Suppressor macrophage (primary cell): ENCODE measurements around the gene GSE1.

ENCODE experiments used
- DNase-seq, 4 experiments: peaks; one replicate each; pipeline ENCODE4 v3.0.0-alpha.2; 2020 to 2022

The GSE1 gene

DNA sequence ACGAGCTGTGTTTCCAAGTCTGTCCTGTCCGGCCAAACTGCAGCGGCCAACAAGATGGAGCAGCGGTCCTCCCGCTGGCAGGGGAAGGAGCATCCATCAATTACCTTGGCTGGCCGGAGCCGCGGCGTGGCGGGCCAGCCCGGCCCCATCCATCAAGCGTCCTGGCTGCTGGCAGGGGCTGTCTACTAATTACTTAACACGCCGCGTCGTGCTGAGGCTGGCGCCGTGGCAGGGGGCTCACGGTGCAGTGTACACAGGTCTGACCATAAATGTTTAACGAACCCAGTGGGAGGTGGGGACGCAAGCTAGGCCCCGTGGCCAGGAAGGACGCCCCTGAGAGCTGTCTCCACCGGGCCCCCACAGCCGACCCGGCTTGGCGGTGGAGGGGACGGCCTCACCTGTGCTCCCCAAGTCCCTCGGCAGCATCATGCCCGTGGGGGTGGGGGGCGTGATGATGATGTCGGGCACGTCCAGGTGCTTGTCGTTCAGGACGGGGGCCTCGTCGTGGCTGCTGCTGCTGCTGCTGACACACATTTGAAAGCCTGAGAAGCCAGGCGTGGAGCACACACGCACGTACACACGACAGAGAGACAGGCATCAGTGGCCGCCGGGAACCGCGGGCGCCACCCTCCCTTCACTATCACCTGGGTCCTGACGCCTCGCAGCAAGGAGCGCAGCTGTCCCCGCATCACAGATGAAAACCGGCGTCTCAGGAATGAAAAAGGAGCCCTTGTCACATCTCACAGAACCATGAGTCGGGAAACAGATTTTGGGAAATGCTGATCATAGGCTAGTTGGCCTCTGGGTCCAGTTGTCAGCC, 96.9 kb downstream of the GSE1 start:
- DNase-seq, result no peak

- no peak for DNase-seq
Observed at GRCh38 chr16:85710732-85711131, 97.6 kb downstream of the GSE1 start.

GRCh38 chr16:85711982-85712587, 99.0 kb downstream of the GSE1 start:
- peak in 3 of 4 experiments; percentile 7 to 43 (median 37) for DNase-seq

DNA sequence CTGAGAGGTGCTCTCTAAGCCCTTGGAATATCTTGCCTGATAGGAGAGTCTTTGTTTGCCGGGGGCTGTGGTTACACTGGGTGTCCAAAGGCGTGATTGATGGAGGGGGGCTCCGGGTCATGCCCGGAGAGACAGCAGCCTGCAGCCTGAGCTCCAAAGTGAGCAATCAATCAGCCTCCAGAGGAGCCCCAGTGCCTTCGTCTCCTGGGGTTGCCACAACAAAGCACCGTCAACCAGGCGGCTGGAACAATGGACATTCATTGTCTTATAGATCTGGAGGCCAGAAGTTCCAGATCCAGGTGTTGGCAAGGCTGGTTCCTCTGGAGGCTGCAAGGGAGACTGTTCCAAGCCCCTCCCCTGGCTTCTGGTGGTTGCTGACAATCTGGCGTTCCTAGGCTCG, 99.7 kb downstream of the GSE1 start:
- no peak for DNase-seq

DNA sequence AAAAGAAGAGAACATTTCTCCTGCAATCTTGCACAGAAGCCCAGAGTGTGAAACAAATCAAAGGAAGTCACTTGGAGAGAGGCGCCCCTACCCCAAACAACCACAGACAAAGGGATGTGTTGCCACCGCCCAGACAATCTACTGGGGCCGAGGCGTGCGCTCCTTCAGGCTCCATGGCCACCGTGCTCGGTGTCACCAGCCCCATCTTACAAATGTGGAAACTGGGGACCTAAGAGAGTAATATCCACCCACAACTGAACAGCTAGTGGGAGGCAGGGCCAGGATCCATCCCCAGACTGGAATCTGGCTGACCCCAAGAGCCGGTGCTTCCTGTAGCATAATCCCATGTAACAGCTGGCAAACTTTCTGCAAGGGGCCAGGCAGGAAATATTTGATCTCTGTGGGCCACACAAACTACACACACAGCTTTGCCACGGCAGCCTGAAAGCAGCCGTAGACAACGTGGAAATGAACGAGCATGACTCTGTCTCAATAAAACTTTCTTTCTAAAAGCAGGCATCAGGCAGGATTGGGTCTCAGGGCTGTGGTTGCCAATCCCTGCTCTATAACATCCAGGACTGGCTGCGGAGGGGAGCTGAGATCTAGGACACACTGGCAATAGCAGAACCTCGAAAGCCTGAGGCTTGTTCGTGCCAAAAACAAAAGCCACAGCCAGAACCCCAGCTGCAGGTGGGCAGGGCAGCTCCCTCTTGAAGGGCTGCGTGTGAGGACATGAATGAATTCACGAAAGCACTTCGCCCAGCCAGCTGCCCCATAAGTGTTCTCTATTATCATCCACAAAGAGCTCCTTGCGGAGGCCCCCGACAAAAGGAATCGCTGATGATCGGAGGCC, 102.3 kb downstream of the GSE1 start:
- DNase-seq, result peak in 1 of 4 experiments; percentile 25

DNA sequence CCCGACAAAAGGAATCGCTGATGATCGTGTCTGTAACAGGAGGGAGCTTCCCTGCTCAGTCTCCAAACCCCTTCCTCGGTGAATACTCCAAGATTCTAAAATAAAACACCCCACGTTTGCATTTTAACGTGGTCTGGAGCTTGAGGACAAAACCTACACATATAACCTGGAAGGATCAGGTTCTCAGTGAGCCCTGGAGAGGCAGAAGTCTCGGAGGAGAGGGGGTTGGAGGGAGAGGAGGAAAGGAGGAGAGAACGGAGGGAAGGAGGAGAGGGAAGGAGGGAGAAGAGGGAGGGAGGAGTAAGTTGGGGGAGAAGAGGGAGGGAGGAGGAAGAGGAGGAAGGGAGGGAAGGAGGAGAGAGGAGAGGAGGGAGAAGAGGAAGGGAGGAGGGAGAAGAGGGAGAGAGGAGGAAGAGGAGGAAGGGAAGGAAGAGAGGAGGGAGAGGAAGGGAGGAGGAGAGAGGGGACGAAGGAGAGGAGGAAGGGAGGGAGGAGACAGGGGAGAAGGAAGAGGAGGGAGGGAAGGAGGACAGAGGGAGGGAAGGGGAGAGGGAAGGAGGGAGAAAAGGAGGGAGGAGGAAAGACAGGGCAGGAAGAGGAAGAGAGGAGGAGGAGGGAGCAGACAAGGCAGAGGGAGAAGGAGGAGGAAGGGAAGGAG, 103.0 kb downstream of the GSE1 start:
- no peak for DNase-seq

GRCh38 chr16:85716680-85717038, 103.5 kb downstream of the GSE1 start:
- no peak for DNase-seq

DNA sequence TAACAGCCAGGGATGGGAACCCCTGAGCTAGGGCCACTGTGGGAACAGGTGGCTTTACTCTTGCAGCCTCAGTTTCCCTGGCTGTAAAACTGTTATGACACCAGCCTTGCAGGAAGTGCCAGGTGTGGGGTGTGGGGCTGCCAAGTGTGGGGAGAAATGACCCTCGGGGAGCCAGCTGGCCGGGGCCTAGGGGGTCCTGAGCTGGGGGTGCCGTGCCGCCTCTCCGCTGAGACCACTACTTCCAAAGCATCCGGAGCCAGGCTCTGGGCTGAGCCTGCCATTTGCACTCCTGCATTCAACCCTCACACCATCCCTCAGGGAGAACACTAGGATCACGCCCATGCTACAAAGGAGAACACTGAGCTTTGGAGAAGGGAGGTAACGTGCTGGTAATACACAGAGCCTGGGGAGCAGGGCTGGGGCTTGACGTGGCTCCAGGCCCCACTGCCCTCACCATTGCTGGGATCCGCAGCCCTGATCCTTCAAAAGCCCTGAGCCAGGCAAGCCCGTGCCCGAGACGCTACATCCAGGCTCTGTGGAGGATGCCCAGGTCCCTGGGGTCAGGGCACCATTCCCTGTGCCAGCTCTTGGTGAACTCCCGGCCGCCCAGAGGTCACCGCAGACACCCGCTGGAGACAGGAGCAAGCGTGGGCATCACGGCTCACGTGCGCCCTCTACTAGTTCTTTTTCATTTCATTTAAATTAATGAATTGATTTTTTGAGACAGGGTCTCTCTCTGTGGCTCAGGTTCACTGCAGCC, 104.5 kb downstream of the GSE1 start:
- peak; percentile 82 to 91 (median 91) for DNase-seq

GRCh38 chr16:85718153-85718477, 105.0 kb downstream of the GSE1 start:
- no peak for DNase-seq

DNA sequence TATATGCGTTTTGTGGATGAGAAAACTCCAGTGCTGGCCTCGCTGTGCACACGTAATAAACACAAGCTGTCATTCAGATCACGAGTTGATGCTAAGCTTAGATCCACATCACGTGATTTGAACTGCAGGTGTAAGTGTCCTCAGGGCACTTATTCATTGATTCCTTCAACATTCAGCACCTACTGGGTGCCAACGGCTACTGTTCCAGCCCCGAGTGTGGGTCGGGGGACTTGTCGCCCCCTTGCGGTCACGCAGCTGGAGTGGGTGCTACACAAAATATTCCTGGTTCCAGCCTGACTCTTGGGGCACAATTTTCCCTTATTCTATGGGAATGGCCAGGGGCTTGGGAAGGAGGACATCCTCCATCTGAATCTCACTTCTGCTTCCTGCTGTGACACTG, 105.6 kb downstream of the GSE1 start:
- peak in 2 of 4 experiments; percentile 43 to 69 for DNase-seq

GRCh38 chr16:85719605-85720301, 106.6 kb downstream of the GSE1 start:
- no peak for DNase-seq

DNA sequence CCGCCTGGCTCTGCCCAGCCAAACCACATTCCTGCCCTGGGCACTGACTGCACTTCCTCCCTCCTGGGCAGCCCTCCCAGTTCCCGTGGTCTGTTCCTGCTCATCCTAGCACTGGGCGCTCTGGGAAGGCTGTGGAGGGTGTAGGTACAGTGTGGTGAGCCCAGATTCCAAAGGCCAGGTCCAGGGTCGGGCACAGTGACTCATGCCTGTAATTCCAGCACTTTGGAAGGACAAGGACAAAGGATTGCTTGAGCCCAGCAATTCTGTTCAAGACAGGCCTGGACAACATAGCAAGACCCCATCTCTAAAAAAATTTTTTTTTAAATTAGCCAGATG, 107.1 kb downstream of the GSE1 start:
- DNase-seq, result no peak

GRCh38 chr16:85722128-85722893, 109.2 kb downstream of the GSE1 start:
- DNase-seq, result no peak

GRCh38 chr16:85724126-85724879, 111.2 kb downstream of the GSE1 start:
- DNase-seq, result no peak

DNA sequence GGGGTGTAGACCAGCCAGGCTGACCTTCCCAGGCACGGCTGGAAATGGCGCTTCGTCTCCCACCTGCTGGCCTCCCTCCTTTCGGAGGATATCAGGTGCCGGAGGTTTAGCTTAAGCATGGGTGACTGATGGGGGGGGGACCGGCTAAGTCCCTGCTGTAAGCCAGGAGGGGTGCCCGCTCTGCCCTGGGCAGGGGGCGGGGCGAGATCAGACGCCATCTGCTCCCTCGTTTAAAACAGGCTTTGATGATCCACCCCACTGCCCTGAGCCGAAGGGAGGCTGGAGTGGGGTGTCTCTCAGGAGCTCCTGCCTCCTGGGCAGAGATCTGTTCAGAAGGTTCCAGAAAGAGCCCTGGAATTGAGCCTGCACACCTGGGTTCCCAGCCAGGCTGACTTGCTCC, 111.8 kb downstream of the GSE1 start:
- DNase-seq, result no peak
